ENCODE measurements around the gene MSI2.

GRCh38 chr17:57593739-57594462 is 337.6 kb downstream of the MSI2 start:
- TF ChIP-seq CREB1 (IDR thresholded peaks at IDR 0.05; ENCODE audit: low read depth) (no peak), EP300 (IDR thresholded peaks at IDR 0.05; ENCODE audit: borderline replicate concordance) (no peak), REST (IDR thresholded peaks at IDR 0.05; ENCODE audit: low read depth) (no peak), MAX (IDR thresholded peaks at IDR 0.05) (no peak), YY1 (IDR thresholded peaks at IDR 0.05; ENCODE audit: low read depth) (no peak), TCF12 (IDR thresholded peaks at IDR 0.05; ENCODE audit: low read depth) (no peak), CEBPB (IDR thresholded peaks at IDR 0.05) (no peak), NFIC (IDR thresholded peaks at IDR 0.05) (no peak), EGR1 (IDR thresholded peaks at IDR 0.05) (no peak), FOXM1 (IDR thresholded peaks at IDR 0.05; ENCODE audit: borderline replicate concordance, low read depth) (no peak)

Data from Ishikawa (cell line).